Measurements from ENCODE around the gene OLFM1.

DNA sequence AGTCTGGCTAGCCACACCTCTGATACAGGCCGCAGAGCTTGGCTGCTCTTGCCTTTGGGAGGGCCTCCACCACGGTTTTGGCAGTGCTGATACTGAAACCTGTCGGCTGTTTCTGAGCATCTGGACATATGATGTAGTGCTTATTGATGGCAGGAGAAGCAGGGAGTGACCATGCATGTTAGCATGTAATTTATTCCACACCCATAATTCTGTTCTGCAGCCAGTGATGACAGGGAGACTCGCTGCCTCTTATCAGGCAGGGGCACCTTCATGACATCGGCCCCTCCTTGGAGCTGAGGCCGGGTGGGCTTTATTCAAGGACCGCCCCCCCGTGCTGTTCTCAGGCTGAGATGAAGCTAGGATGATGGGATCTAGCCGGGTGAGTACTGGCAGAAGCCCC is 49.0 kb downstream of the OLFM1 start:
- TF ChIP-seq, protein P1, sequence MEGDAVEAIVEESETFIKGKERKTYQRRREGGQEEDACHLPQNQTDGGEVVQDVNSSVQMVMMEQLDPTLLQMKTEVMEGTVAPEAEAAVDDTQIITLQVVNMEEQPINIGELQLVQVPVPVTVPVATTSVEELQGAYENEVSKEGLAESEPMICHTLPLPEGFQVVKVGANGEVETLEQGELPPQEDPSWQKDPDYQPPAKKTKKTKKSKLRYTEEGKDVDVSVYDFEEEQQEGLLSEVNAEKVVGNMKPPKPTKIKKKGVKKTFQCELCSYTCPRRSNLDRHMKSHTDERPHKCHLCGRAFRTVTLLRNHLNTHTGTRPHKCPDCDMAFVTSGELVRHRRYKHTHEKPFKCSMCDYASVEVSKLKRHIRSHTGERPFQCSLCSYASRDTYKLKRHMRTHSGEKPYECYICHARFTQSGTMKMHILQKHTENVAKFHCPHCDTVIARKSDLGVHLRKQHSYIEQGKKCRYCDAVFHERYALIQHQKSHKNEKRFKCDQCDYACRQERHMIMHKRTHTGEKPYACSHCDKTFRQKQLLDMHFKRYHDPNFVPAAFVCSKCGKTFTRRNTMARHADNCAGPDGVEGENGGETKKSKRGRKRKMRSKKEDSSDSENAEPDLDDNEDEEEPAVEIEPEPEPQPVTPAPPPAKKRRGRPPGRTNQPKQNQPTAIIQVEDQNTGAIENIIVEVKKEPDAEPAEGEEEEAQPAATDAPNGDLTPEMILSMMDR (conservative IDR thresholded peaks at IDR 0.05; ENCODE audit: low read depth, low read length), result no peak
- TF ChIP-seq EZH2 (IDR thresholded peaks at IDR 0.05; ENCODE audit: low read length, unreplicated experiment) (no peak), EZH2phosphoT487 (IDR thresholded peaks at IDR 0.05; ENCODE audit: borderline replicate concordance, low read length) (no peak)

All from PC-3 (cell line).